HL-60 (cell line): ENCODE data around the gene UBTD2.

Experiments used
- CTCF ChIP-seq: IDR thresholded peaks from one replicate; pipeline ENCODE4 v1.5.1; 2011; ENCODE audit warnings: low read length, control low read depth, inconsistent platforms; ENCODE audit not compliant: insufficient read depth
- POLR2AphosphoS5 ChIP-seq: IDR thresholded peaks from 2 replicates; pipeline ENCODE4 v1.6.1; 2012; ENCODE audit warnings: low read depth
- REST ChIP-seq: IDR thresholded peaks from 2 replicates; pipeline ENCODE4 v1.6.1; 2012; ENCODE audit warnings: low read depth; ENCODE audit not compliant: insufficient replicate concordance
- SPI1 ChIP-seq: IDR thresholded peaks from 2 replicates; pipeline ENCODE4 v1.6.1; 2012; ENCODE audit warnings: low read depth, mild to moderate bottlenecking, borderline replicate concordance

- no peak for TF ChIP-seq CTCF
- TF ChIP-seq SPI1 = no peak
- no peak for TF ChIP-seq POLR2AphosphoS5
- no peak for TF ChIP-seq REST
These were observed 10.3 kb upstream of the UBTD2 start for GRCh38 chr5:172293745-172294342.
